Fibroblast of skin of right biceps (primary cell): Measurements from ENCODE around the gene NMNAT2.
"Not testable (repeated sequence)": the region's sequence is repeated elsewhere in the genome, so short reads cannot be mapped to it uniquely, and the experiment has no call there.

Source experiments
- DNase-seq: peaks from one replicate; pipeline ENCODE4 v3.0.0-alpha.2; 2013

The NMNAT2 gene

DNA sequence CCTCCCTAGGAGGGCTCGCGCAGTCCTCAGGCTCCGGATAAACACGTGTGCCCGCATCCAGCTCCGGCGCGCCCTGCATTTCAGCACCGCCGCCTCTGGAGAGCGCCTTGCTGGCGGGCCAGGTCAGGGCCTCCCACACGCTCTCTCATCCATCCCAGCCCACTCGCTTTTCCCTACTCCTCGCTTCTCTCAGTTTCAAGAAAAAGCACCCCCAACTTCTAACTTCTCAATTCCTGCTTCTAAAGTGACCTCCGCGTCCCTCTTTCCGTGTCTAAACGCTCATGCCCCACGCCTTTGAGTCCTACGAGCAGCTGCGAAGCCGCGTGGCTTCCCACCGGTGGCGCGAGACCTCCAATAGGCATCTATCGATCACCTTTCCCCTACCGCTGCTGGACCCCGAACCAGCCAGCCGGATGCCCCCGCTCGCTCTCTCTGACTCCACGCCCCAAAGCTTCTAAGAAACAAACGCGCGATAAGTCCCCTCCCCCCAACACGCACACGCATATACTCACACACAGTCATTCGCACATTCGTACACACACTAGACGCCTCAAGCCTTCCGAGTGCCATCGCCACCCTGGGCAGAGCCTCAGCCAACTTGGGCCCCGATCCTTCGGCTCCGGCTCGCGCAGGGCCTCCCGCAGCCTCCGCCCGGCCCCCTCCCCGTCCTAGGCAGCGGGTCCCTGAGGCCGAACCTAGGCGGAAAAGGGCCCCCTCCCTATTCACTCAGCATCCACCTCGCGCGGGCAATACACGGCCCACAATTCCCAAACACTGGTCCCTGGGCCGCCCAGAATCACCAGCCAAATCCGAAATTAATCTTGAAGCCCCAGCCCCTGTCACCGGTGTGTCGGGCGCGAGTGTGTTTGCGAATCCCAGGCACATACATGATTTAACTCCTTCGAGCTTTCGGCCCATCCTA lies 1.1 kb downstream of the NMNAT2 start:
- peak; percentile 53 for DNase-seq

GRCh38 chr1:183414365-183414764 lies 3.8 kb downstream of the NMNAT2 start:
- DNase-seq, result no peak

- DNase-seq, result no peak
Observed at GRCh38 chr1:183411091-183411490, 7.1 kb downstream of the NMNAT2 start.

DNA sequence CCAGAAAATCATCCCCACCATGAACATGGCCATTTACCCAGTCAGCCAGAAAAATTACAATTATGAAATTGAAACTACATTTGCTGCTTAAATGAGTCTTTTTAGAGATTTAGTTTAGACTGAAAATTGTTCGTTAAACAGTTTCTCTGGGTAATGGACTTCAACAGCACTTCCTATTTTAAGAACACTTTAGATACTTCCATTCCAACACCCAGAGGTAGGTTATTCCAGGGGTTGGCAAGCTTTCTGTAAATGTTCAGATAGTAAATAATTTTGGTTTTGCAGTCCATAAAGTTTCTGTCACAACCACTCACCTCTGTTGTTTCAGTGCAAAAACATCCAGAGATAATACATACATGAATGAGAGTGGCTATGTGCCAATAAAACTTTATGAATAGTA lies 10.2 kb downstream of the NMNAT2 start:
- DNase-seq, result no peak

- no peak for DNase-seq
Observed at GRCh38 chr1:183407474-183407873, 10.7 kb downstream of the NMNAT2 start.

- DNase-seq, result no peak
Observed at GRCh38 chr1:183404476-183404875, 13.7 kb downstream of the NMNAT2 start.

GRCh38 chr1:183403498-183403897 lies 14.7 kb downstream of the NMNAT2 start:
- no peak for DNase-seq

GRCh38 chr1:183401565-183401964 lies 16.6 kb downstream of the NMNAT2 start:
- DNase-seq, result not testable (repeated sequence)

- no peak for DNase-seq
Observed at GRCh38 chr1:183394435-183394834, 23.7 kb downstream of the NMNAT2 start.

- DNase-seq, result no peak
Observed at GRCh38 chr1:183391863-183392262, 26.3 kb downstream of the NMNAT2 start.

GRCh38 chr1:183390561-183390960 lies 27.6 kb downstream of the NMNAT2 start:
- no peak for DNase-seq

DNA sequence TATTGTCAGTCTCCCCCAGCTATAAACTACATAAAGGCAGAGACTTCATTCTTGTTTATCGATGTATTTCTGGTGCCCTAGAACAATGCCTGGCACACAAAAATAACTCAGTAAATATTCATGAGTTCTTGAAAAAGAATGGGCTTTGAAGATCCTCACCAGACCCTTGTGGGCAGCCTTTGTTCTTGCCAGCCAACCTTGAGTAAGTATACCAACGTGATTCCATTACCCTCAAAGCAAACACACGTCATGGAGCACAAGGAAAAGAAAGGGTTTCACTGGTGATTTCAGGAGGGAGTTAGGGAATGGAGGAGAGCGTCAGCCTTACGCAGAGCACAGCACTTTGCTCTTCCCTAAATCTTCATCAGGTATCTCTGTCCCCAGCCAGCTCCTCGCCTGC lies 29.4 kb downstream of the NMNAT2 start:
- no peak for DNase-seq

DNA sequence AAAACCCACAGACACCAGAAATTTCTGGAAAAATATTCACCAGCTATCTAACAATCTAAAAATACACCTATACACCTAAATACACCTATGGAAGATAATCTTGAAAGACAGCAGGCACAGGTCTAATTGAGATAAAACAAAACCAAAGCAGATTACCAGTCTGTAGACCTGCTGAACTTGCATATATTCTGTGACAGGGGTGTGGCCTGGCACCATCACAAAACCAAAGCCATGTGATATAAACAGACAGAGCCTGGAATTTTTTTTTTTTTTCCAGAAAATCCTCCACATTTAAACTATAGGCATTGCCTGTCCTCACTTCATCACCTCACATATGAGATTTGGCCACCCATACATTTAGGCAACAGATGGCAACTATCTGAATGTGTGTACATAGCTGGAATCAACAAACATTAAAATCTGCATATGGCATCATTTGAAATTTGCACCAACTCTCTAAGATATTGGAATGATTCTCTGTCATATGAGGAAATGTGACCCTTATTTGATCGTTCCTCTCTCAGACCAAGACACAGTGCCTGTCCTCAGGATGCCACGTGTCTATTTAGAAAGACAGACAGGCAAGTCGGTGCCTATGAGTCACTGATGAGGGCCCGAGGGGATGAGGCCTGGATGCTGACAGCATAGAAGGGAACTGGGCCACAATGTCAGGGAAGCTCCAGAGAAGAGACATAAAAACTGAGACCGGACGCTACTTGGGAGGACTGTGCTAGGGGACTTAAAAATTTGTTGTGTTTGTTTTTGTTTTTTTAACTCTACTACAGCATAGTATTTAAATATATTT lies 32.6 kb downstream of the NMNAT2 start:
- DNase-seq, result no peak

- DNase-seq, result no peak
Observed at GRCh38 chr1:183379951-183380350, 38.2 kb downstream of the NMNAT2 start.

- no peak for DNase-seq
Observed at GRCh38 chr1:183375381-183375780, 42.8 kb downstream of the NMNAT2 start.

DNA sequence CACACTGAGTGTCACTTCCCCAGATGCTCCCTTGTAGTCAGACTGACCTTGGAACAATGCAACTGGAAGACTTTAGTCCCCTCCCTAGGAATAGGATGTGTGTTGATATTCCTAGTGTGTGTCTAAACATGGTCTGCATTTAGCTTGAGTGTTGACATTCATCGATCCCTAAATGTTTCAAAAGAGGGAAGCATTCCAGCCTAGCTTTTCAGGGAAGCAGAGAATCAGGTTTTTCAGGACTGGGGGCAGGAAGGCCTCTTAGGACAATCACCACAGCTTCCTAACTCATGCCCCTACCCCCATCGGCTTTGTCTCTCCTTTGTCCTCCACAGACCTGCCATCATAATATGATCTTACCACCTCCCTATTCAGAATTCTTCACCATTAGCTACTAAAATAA lies 43.4 kb downstream of the NMNAT2 start:
- DNase-seq, result no peak

DNA sequence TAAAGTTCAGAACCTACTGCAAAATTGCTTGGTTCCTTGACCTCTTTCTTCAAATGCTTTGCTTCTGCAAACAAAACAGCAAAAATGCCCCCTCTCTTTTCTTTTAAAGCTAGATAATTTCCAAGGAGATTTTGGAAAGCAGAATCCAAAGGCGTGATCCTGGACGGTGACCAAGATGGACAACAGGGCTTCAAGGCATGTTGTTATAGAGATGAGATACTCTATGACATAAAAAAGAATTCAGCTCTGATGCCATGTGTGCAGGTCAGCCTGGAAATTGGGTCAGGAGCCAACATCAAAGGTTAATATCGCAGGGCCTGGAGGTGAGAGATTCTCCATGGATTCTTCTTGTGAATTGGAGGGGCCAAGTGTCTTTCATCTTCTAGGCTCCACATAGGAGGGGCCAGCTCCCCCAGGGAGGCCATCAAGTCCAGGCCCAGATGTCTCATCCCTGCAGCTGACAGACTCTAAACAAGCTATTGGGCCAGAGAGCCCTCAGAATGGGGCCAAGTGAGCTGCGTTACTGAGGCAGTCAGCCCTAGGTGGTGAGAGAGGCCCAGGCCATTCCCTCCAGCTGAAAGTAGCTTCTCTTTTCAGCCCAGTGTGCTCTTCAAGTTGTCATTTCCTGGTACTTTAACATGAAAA lies 45.5 kb downstream of the NMNAT2 start:
- no peak for DNase-seq

DNA sequence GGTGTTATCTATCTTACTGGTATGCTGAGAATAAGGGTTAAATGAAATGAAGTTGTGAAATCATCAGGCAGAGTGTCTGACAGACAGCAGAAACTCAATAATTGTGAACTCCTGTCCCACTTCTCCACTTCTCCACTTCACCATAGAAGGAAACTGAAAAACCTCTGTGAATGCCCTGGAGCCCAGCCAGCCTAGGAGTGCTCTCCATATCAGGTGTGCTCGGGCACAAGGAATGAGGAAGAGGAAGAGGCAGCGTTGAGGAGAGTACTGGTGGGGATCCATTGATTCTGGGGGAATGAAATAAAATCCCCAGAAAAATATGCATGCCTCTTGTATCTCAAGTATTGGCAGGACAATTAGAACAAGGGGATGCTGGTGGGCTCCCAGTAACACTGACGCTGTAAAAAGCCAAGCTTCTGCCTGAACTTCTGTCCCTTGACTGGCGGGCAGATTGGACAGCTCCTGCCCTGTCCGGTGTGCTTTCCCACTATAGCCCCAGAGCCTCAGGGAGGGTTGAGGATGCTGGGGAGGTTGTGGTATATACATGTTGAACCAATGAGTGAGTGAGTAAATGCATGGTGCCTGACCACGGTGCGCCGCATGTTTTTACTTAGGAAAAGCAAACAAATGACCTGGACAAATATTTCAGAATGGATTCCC lies 47.7 kb downstream of the NMNAT2 start:
- DNase-seq, result no peak

GRCh38 chr1:183368213-183369108 lies 49.7 kb downstream of the NMNAT2 start:
- no peak for DNase-seq

- DNase-seq, result no peak
Observed at GRCh38 chr1:183366116-183366515, 52.1 kb downstream of the NMNAT2 start.

GRCh38 chr1:183365676-183366075 lies 52.5 kb downstream of the NMNAT2 start:
- DNase-seq, result no peak

GRCh38 chr1:183365093-183365492 lies 53.1 kb downstream of the NMNAT2 start:
- DNase-seq, result no peak
